HG03045 (cell line): ENCODE results near the gene RGS7.
"Not testable (repeated sequence)": the region's sequence is repeated elsewhere in the genome, so short reads cannot be mapped to it uniquely, and the experiment has no call there.

Experiments used
- ATAC-seq: cut with Tn5 transposase; IDR thresholded peaks from one replicate; pipeline ENCODE4 v1.9.1; 2021; ENCODE audit warnings: mild to moderate bottlenecking, moderate library complexity; ENCODE audit not compliant: unreplicated experiment

Gene RGS7

GRCh38 chr1:241275226-241275625 lies 81.8 kb downstream of the RGS7 start:
- ATAC-seq = no peak

GRCh38 chr1:241274693-241275092 lies 82.3 kb downstream of the RGS7 start:
- no peak for ATAC-seq

GRCh38 chr1:241272828-241273227 lies 84.2 kb downstream of the RGS7 start:
- no peak for ATAC-seq

- ATAC-seq = no peak
Measured at GRCh38 chr1:241271427-241271826, 85.6 kb downstream of the RGS7 start.

- ATAC-seq = no peak
Measured at GRCh38 chr1:241270016-241270415, 87.0 kb downstream of the RGS7 start.

- ATAC-seq = no peak
Measured at GRCh38 chr1:241269116-241269515, 87.9 kb downstream of the RGS7 start.

GRCh38 chr1:241266121-241266520 lies 90.9 kb downstream of the RGS7 start:
- ATAC-seq = no peak

GRCh38 chr1:241265428-241265827 lies 91.6 kb downstream of the RGS7 start:
- no peak for ATAC-seq

- no peak for ATAC-seq
Measured at GRCh38 chr1:241263346-241263745, 93.7 kb downstream of the RGS7 start.

- no peak for ATAC-seq
Measured at GRCh38 chr1:241253471-241253870, 103.5 kb downstream of the RGS7 start.

- ATAC-seq = no peak
Measured at GRCh38 chr1:241250465-241250864, 106.5 kb downstream of the RGS7 start.

- ATAC-seq = no peak
Measured at GRCh38 chr1:241240069-241240468, 116.9 kb downstream of the RGS7 start.

- no peak for ATAC-seq
Measured at GRCh38 chr1:241237873-241238272, 119.1 kb downstream of the RGS7 start.

- no peak for ATAC-seq
Measured at GRCh38 chr1:241235256-241235897, 121.6 kb downstream of the RGS7 start.

GRCh38 chr1:241229711-241230110 lies 127.3 kb downstream of the RGS7 start:
- ATAC-seq = no peak

GRCh38 chr1:241229216-241229615 lies 127.8 kb downstream of the RGS7 start:
- ATAC-seq = no peak

GRCh38 chr1:241228339-241228738 lies 128.7 kb downstream of the RGS7 start:
- ATAC-seq = no peak

GRCh38 chr1:241225741-241226140 lies 131.3 kb downstream of the RGS7 start:
- ATAC-seq = no peak

- ATAC-seq = not testable (repeated sequence)
Measured at GRCh38 chr1:241224189-241224588, 132.8 kb downstream of the RGS7 start.

- ATAC-seq = not testable (repeated sequence)
Measured at GRCh38 chr1:241222813-241223212, 134.2 kb downstream of the RGS7 start.

GRCh38 chr1:241221319-241221718 lies 135.7 kb downstream of the RGS7 start:
- no peak for ATAC-seq

GRCh38 chr1:241220913-241221312 lies 136.1 kb downstream of the RGS7 start:
- ATAC-seq = not testable (repeated sequence)

- ATAC-seq = no peak
Measured at GRCh38 chr1:241219449-241219848, 137.6 kb downstream of the RGS7 start.
